ENCODE measurements around the gene FLVCR2. TPM values are rescaled to one million over a fixed set of nuclear protein-coding genes. Genes with fewer than 3 reads are reported as not detected.

FLVCR2 gene
- total and polyA plus RNA-seq, 2 experiments from 2014 or later: 1.4 to 3.1 TPM

- H3K4me1 Mint-ChIP-seq: peaks cover 18% of the 10 kb centered on the region; the same call in 2 of the 3 replicates
- no peak overlapping the region for H2AFZ ChIP-seq
- peaks cover 29% of the 10 kb centered on the region for H3K79me2 ChIP-seq (replicated peaks; ENCODE audit: insufficient read depth)
- no peaks in the 10 kb centered on the region for H3K9me3 Mint-ChIP-seq
- peaks cover 10% of the 10 kb centered on the region for H4K20me1 ChIP-seq (replicated peaks; ENCODE audit: insufficient read depth)
- no peak for ATAC-seq
- no peak overlapping the region for H3K4me3 ChIP-seq
- no peaks in the 10 kb centered on the region for H3K27me3 ChIP-seq (ENCODE audit: insufficient read depth)
- 0 out of 2 replicates have a peak overlapping the region, but pooled peaks have one; percentile 5 for H3K27ac Mint-ChIP-seq
- H3F3A ChIP-seq (replicated peaks; ENCODE audit: low read depth): no peaks in the 10 kb centered on the region
- H3K9me2 ChIP-seq (ENCODE audit: insufficient read depth): no peaks in the 10 kb centered on the region
- DNase-seq (ENCODE audit: low spot score): no peak
- no peak overlapping the region for H3K27ac ChIP-seq (ENCODE audit: low read depth)
- TF ChIP-seq NANOG (IDR thresholded peaks at IDR 0.05; ENCODE audit: borderline replicate concordance) (no peak), EZH2phosphoT487 (IDR thresholded peaks at IDR 0.05; ENCODE audit: unreplicated experiment) (no peak), REST (IDR thresholded peaks at IDR 0.05; ENCODE audit: unreplicated experiment) (no peak), POLR2AphosphoS5 (IDR thresholded peaks at IDR 0.05; ENCODE audit: low read depth) (no peak)
- peaks cover 57% of the 10 kb centered on the region for H3K36me3 Mint-ChIP-seq (ENCODE audit: low read depth)
- H3K4me2 ChIP-seq: no peak overlapping the region
- H3K27me3 Mint-ChIP-seq (ENCODE audit: insufficient read depth, low read depth, poor library complexity): no peaks in the 10 kb centered on the region
- no peak overlapping the region for H3K4me3 Mint-ChIP-seq
- H3K4me1 ChIP-seq (ENCODE audit: insufficient read depth): peaks cover 8% of the 10 kb centered on the region; the same call in 1 of the 2 replicates
- H3K36me3 ChIP-seq (ENCODE audit: insufficient read depth): peaks cover 34% of the 10 kb centered on the region
These were observed 76.8 kb downstream of the FLVCR2 start for GRCh38 chr14:75655235-75655634.

DNA sequence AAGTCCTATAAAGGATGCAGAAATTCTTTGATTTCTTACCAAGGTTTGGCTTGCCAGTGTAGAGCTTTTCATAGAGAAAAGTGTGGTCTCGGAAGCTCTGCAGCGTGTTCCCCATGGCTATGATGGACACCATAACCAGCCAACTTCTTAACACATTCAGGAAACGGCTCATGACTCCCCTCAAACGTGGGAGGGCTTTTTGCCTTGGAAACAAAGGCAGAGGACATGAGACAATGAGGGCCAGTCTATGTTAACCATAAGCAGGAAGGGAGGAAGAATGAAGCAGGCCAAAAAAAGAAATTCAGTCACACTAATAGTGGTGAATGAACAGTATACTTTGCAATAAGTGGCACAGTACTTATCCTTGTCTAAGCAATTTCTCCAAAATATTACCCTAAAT lies 78.9 kb downstream of the FLVCR2 start:
- Histone ChIP-seq H3K36me3 (ENCODE audit: insufficient read depth) (peaks cover 13% of the 10 kb centered on the region), H2AFZ (no peak overlapping the region), H3F3A (replicated peaks; ENCODE audit: low read depth) (peaks cover 5% of the 10 kb centered on the region), H3K4me2 (no peak overlapping the region), H3K27ac (ENCODE audit: low read depth) (no peak overlapping the region), H3K4me3 (no peak overlapping the region), H3K27me3 (ENCODE audit: insufficient read depth) (no peaks in the 10 kb centered on the region), H3K79me2 (replicated peaks; ENCODE audit: insufficient read depth) (peaks cover 38% of the 10 kb centered on the region), H4K20me1 (replicated peaks; ENCODE audit: insufficient read depth) (peaks cover 10% of the 10 kb centered on the region), H3K4me1 (ENCODE audit: insufficient read depth) (peaks cover 11% of the 10 kb centered on the region; the same call in 1 of the 2 replicates), H3K9me2 (ENCODE audit: insufficient read depth) (no peaks in the 10 kb centered on the region)
- Mint-ChIP-seq H3K27ac (no peak overlapping the region), H3K27me3 (ENCODE audit: insufficient read depth, low read depth, poor library complexity) (peaks cover 13% of the 10 kb centered on the region), H3K4me1 (peaks cover 18% of the 10 kb centered on the region; the same call in 2 of the 3 replicates), H3K4me3 (no peak overlapping the region), H3K36me3 (ENCODE audit: low read depth) (peaks cover 36% of the 10 kb centered on the region), H3K9me3 (no peaks in the 10 kb centered on the region)
- TF ChIP-seq STAT1 (IDR thresholded peaks at IDR 0.05; ENCODE audit: unreplicated experiment) (no peak), EZH2phosphoT487 (IDR thresholded peaks at IDR 0.05; ENCODE audit: unreplicated experiment) (no peak), ZNF114 (CRISPR knock-in tag; IDR thresholded peaks at IDR 0.05) (no peak), CREB1 (CRISPR knock-in tag; IDR thresholded peaks at IDR 0.05; ENCODE audit: low read depth) (no peak), REST (IDR thresholded peaks at IDR 0.05; ENCODE audit: unreplicated experiment) (no peak), NANOG (IDR thresholded peaks at IDR 0.05; ENCODE audit: borderline replicate concordance) (no peak)
- no peak for ATAC-seq
- DNase-seq (ENCODE audit: low spot score): no peak
